GM23338 (cell line): ENCODE results near the gene COL4A1. TPM values are rescaled to one million over a fixed set of nuclear protein-coding genes. Genes with fewer than 3 reads are reported as not detected.

Experiments used
- ATAC-seq: fragments of 200-7000 bp; cut with Tn5 transposase; 3 replicates; pipeline ENCODE4 v1.9.1; 2020
- DNase-seq: peaks from one replicate; pipeline ENCODE4 v3.0.0-alpha.2; 2015; ENCODE audit warnings: low spot score
- H2AFZ ChIP-seq: fragments of 200-600 bp; sonication (generic); 2 replicates; pipeline ENCODE4 v1.8.0; 2016; ENCODE audit warnings: antibody characterized with exemption, mild to moderate bottlenecking, moderate library complexity
- H3F3A ChIP-seq: fragments of 200-600 bp; sonication (generic); replicated peaks from 2 replicates; pipeline ENCODE4 v1.8.0; 2017; ENCODE audit warnings: antibody characterized with exemption, mixed run types, low read depth
- H3K27ac ChIP-seq: fragments of 200-600 bp; sonication (generic); 2 replicates; pipeline ENCODE4 v1.6.1; 2016; ENCODE audit warnings: low read depth
- H3K27me3 ChIP-seq: fragments of 200-600 bp; sonication (generic); 2 replicates; pipeline ENCODE4 v1.8.0; 2016; ENCODE audit warnings: mild to moderate bottlenecking, mixed run types, moderate library complexity; ENCODE audit not compliant: insufficient read depth
- H3K36me3 ChIP-seq: fragments of 200-600 bp; sonication (generic); 2 replicates; pipeline ENCODE4 v1.8.0; 2016; ENCODE audit warnings: mild to moderate bottlenecking; ENCODE audit not compliant: insufficient read depth
- H3K4me1 ChIP-seq: fragments of 200-600 bp; sonication (generic); 2 replicates; pipeline ENCODE4 v1.8.0; 2016; ENCODE audit warnings: mild to moderate bottlenecking, moderate library complexity; ENCODE audit not compliant: insufficient read depth
- H3K4me2 ChIP-seq: fragments of 200-600 bp; sonication (generic); 2 replicates; pipeline ENCODE4 v1.7.1; 2017; ENCODE audit warnings: mixed run types
- H3K4me3 ChIP-seq: fragments of 200-600 bp; sonication (generic); 2 replicates; pipeline ENCODE4 v1.6.1; 2016; ENCODE audit warnings: mixed run types
- H3K79me2 ChIP-seq: fragments of 200-600 bp; sonication (generic); replicated peaks from 2 replicates; pipeline ENCODE4 v1.8.0; 2017; ENCODE audit warnings: mild to moderate bottlenecking; ENCODE audit not compliant: insufficient read depth
- H3K9me2 ChIP-seq: fragments of 200-600 bp; sonication (generic); 2 replicates; pipeline ENCODE4 v1.8.0; 2017; ENCODE audit not compliant: insufficient read depth
- H4K20me1 ChIP-seq: fragments of 200-600 bp; sonication (generic); replicated peaks from 2 replicates; pipeline ENCODE4 v1.8.0; 2017; ENCODE audit warnings: mild to moderate bottlenecking; ENCODE audit not compliant: insufficient read depth
- H3K27ac Mint-ChIP-seq: 2 replicates; pipeline ENCODE4 v1.8.0; 2020; ENCODE audit warnings: inconsistent platforms, mild to moderate bottlenecking, moderate library complexity, mixed read lengths
- H3K27me3 Mint-ChIP-seq: 3 replicates; pipeline ENCODE4 v1.8.0; 2022; ENCODE audit warnings: low read depth, mild to moderate bottlenecking, moderate library complexity, mixed read lengths, inconsistent platforms; ENCODE audit not compliant: insufficient read depth, poor library complexity
- H3K36me3 Mint-ChIP-seq: 3 replicates; pipeline ENCODE4 v1.8.0; 2021; ENCODE audit warnings: low read depth, mild to moderate bottlenecking, inconsistent platforms, moderate library complexity, mixed read lengths
- H3K4me1 Mint-ChIP-seq: 3 replicates; pipeline ENCODE4 v1.8.0; 2020; ENCODE audit warnings: mild to moderate bottlenecking, inconsistent platforms, mixed read lengths
- H3K4me3 Mint-ChIP-seq: 3 replicates; pipeline ENCODE4 v1.8.0; 2021; ENCODE audit warnings: moderate library complexity, mild to moderate bottlenecking, inconsistent platforms, mixed read lengths
- H3K9me3 Mint-ChIP-seq: 3 replicates; pipeline ENCODE4 v1.8.0; 2020; ENCODE audit warnings: moderate library complexity, mild to moderate bottlenecking, inconsistent platforms, mixed read lengths
- CREB1 ChIP-seq: fragments of 250-450 bp; sonication (Bioruptor Pico); IDR thresholded peaks from 2 replicates; pipeline ENCODE4 v1.5.0; 2020; ENCODE audit warnings: low read depth, mild to moderate bottlenecking, moderate library complexity
- EZH2 ChIP-seq: fragments of 200-600 bp; sonication (generic); IDR thresholded peaks from one replicate; pipeline ENCODE4 v1.8.0; 2017; ENCODE audit warnings: antibody characterized with exemption, mild to moderate bottlenecking, low read depth; ENCODE audit not compliant: unreplicated experiment
- EZH2phosphoT487 ChIP-seq: fragments of 200-600 bp; sonication (generic); IDR thresholded peaks from one replicate; pipeline ENCODE4 v1.8.1; 2018; ENCODE audit warnings: antibody characterized with exemption; ENCODE audit not compliant: unreplicated experiment
- JUNB ChIP-seq: IDR thresholded peaks from one replicate; pipeline ENCODE4 v1.6.1; 2016; ENCODE audit warnings: antibody characterized with exemption; ENCODE audit not compliant: unreplicated experiment
- STAT1 ChIP-seq: IDR thresholded peaks from one replicate; pipeline ENCODE4 v1.6.1; 2016; ENCODE audit warnings: antibody characterized with exemption; ENCODE audit not compliant: unreplicated experiment
- ZNF114 ChIP-seq: fragments of 250-450 bp; sonication (Bioruptor Pico); IDR thresholded peaks from 2 replicates; pipeline ENCODE4 v1.5.0; 2020; ENCODE audit warnings: mild to moderate bottlenecking, moderate library complexity
- ZNF331 ChIP-seq: fragments of 250-450 bp; sonication (Bioruptor Pico); IDR thresholded peaks from 2 replicates; pipeline ENCODE4 v1.5.0; 2020; ENCODE audit warnings: low read depth, mild to moderate bottlenecking, moderate library complexity
- polyA plus RNA-seq: library from polyadenylated mRNA; unstranded; fragments of >200 nt; fragmentation: Nextera tagmentation; extraction: Ambion mirVana; gene quantifications from 2 replicates; pipeline ENCODE4 v1.2.1, GENCODE V29; 2016
- total RNA-seq: library from RNA; depleted of rRNA; stranded (reverse); fragments of >200 nt; shearing (Covaris generic); gene quantifications from 2 replicates; pipeline ENCODE4 v1.2.3, GENCODE V29; 2014
- TF ChIP-seq, protein P1 (sequence below): IDR thresholded peaks from one replicate; pipeline ENCODE4 v1.6.1; 2018; ENCODE audit warnings: antibody characterized with exemption; ENCODE audit not compliant: unreplicated experiment
- TF ChIP-seq, protein P2 (sequence below), 2 experiments: fragments of 200-600 bp in 1 of 2; sonication (generic) in 1 of 2; conservative IDR thresholded peaks; 2 replicates each; pipeline versions ENCODE4 v1.5.1 to v1.6.1; 2016 to 2017; ENCODE audit warnings: antibody characterized with exemption in 2 of 2, low read depth in 2 of 2, mild to moderate bottlenecking in 2 of 2, moderate library complexity in 1 of 2
- TF ChIP-seq, protein P3 (sequence below): fragments of 250-450 bp; sonication (Bioruptor Pico); IDR thresholded peaks from 2 replicates; pipeline ENCODE4 v1.5.0; 2020; ENCODE audit warnings: mild to moderate bottlenecking, moderate library complexity
- TF ChIP-seq, protein P4 (sequence below): IDR thresholded peaks from 2 replicates; pipeline ENCODE4 v1.6.1; 2016; ENCODE audit warnings: antibody characterized with exemption

COL4A1 gene
- total and polyA plus RNA-seq, 2 experiments from 2014 or later, result 39.1 to 110 TPM

DNA sequence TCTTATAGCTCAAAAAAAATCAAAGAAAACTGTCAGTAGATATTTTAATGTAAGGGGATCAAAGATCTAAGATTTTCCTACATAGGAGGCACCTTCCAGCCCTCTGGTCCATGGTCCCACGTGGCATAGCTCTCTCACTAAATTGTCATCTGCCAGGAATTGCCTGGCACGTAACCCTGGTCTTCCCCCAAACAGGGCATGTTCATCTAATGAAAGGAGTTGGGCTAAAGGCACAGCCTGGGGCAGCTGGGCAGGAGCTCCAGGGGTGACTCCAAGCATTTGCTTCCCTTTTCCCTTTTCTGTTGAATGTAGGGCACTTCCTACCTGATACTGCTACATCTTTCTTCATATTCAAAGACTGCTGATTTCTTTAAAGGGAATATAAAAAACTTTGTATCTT, 148.7 kb downstream of the COL4A1 start (continued):
- TF ChIP-seq, protein P1, sequence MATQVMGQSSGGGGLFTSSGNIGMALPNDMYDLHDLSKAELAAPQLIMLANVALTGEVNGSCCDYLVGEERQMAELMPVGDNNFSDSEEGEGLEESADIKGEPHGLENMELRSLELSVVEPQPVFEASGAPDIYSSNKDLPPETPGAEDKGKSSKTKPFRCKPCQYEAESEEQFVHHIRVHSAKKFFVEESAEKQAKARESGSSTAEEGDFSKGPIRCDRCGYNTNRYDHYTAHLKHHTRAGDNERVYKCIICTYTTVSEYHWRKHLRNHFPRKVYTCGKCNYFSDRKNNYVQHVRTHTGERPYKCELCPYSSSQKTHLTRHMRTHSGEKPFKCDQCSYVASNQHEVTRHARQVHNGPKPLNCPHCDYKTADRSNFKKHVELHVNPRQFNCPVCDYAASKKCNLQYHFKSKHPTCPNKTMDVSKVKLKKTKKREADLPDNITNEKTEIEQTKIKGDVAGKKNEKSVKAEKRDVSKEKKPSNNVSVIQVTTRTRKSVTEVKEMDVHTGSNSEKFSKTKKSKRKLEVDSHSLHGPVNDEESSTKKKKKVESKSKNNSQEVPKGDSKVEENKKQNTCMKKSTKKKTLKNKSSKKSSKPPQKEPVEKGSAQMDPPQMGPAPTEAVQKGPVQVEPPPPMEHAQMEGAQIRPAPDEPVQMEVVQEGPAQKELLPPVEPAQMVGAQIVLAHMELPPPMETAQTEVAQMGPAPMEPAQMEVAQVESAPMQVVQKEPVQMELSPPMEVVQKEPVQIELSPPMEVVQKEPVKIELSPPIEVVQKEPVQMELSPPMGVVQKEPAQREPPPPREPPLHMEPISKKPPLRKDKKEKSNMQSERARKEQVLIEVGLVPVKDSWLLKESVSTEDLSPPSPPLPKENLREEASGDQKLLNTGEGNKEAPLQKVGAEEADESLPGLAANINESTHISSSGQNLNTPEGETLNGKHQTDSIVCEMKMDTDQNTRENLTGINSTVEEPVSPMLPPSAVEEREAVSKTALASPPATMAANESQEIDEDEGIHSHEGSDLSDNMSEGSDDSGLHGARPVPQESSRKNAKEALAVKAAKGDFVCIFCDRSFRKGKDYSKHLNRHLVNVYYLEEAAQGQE, result no peak
- TF ChIP-seq EZH2phosphoT487 (no peak), JUNB (no peak), ZNF331 (CRISPR knock-in tag) (no peak)
- TF ChIP-seq, protein P2, sequence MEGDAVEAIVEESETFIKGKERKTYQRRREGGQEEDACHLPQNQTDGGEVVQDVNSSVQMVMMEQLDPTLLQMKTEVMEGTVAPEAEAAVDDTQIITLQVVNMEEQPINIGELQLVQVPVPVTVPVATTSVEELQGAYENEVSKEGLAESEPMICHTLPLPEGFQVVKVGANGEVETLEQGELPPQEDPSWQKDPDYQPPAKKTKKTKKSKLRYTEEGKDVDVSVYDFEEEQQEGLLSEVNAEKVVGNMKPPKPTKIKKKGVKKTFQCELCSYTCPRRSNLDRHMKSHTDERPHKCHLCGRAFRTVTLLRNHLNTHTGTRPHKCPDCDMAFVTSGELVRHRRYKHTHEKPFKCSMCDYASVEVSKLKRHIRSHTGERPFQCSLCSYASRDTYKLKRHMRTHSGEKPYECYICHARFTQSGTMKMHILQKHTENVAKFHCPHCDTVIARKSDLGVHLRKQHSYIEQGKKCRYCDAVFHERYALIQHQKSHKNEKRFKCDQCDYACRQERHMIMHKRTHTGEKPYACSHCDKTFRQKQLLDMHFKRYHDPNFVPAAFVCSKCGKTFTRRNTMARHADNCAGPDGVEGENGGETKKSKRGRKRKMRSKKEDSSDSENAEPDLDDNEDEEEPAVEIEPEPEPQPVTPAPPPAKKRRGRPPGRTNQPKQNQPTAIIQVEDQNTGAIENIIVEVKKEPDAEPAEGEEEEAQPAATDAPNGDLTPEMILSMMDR (conservative IDR thresholded peaks at IDR 0.05; ENCODE audit: low read depth in 2 of 2), result no peak

DNA sequence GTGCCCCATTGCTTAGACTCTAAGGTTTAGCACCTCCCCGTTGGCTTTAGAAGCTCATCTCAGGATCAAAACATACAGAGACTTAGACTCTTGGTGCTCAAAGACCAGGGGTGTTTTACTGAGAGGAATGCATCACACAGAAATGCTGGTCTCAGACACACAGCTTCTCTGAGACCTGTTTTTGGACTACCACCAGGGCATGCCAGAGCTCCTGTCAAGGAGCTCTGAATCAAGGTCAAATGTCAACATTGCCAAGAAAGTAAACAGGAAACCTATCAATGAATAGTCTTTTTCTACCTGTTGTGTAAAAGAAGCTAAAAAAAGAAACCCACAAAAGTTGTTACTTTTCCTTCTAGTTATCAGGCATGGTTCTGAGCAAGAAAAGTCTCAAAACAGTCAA, 149.2 kb downstream of the COL4A1 start:
- no peaks in the 10 kb centered on the region for H3K4me1 ChIP-seq
- DNase-seq (no peak), ATAC-seq (no peak)
- no peak overlapping the region for H3K4me3 Mint-ChIP-seq
- H3K4me1 Mint-ChIP-seq, result peaks cover 8% of the 10 kb centered on the region
- peaks cover 28% of the 10 kb centered on the region for H3K36me3 Mint-ChIP-seq
- no peak overlapping the region for H3K27ac Mint-ChIP-seq
- peaks cover 2% of the 10 kb centered on the region for H3K27me3 Mint-ChIP-seq
- H3K27me3 ChIP-seq, result no peaks in the 10 kb centered on the region
- H3K9me2 ChIP-seq, result no peaks in the 10 kb centered on the region
- no peak overlapping the region for H2AFZ ChIP-seq
- no peaks in the 10 kb centered on the region for H3K79me2 ChIP-seq
- no peaks in the 10 kb centered on the region for H3F3A ChIP-seq
- no peaks in the 10 kb centered on the region for H3K9me3 Mint-ChIP-seq
- H3K4me2 ChIP-seq, result no peak overlapping the region
- H4K20me1 ChIP-seq, result no peaks in the 10 kb centered on the region
- peaks cover 26% of the 10 kb centered on the region; the same call in 1 of the 2 replicates for H3K36me3 ChIP-seq
- no peak overlapping the region for H3K27ac ChIP-seq
- H3K4me3 ChIP-seq, result no peak overlapping the region
- TF ChIP-seq, protein P2 (conservative IDR thresholded peaks at IDR 0.05; ENCODE audit: low read depth in 2 of 2), result no peak
- TF ChIP-seq, protein P3, sequence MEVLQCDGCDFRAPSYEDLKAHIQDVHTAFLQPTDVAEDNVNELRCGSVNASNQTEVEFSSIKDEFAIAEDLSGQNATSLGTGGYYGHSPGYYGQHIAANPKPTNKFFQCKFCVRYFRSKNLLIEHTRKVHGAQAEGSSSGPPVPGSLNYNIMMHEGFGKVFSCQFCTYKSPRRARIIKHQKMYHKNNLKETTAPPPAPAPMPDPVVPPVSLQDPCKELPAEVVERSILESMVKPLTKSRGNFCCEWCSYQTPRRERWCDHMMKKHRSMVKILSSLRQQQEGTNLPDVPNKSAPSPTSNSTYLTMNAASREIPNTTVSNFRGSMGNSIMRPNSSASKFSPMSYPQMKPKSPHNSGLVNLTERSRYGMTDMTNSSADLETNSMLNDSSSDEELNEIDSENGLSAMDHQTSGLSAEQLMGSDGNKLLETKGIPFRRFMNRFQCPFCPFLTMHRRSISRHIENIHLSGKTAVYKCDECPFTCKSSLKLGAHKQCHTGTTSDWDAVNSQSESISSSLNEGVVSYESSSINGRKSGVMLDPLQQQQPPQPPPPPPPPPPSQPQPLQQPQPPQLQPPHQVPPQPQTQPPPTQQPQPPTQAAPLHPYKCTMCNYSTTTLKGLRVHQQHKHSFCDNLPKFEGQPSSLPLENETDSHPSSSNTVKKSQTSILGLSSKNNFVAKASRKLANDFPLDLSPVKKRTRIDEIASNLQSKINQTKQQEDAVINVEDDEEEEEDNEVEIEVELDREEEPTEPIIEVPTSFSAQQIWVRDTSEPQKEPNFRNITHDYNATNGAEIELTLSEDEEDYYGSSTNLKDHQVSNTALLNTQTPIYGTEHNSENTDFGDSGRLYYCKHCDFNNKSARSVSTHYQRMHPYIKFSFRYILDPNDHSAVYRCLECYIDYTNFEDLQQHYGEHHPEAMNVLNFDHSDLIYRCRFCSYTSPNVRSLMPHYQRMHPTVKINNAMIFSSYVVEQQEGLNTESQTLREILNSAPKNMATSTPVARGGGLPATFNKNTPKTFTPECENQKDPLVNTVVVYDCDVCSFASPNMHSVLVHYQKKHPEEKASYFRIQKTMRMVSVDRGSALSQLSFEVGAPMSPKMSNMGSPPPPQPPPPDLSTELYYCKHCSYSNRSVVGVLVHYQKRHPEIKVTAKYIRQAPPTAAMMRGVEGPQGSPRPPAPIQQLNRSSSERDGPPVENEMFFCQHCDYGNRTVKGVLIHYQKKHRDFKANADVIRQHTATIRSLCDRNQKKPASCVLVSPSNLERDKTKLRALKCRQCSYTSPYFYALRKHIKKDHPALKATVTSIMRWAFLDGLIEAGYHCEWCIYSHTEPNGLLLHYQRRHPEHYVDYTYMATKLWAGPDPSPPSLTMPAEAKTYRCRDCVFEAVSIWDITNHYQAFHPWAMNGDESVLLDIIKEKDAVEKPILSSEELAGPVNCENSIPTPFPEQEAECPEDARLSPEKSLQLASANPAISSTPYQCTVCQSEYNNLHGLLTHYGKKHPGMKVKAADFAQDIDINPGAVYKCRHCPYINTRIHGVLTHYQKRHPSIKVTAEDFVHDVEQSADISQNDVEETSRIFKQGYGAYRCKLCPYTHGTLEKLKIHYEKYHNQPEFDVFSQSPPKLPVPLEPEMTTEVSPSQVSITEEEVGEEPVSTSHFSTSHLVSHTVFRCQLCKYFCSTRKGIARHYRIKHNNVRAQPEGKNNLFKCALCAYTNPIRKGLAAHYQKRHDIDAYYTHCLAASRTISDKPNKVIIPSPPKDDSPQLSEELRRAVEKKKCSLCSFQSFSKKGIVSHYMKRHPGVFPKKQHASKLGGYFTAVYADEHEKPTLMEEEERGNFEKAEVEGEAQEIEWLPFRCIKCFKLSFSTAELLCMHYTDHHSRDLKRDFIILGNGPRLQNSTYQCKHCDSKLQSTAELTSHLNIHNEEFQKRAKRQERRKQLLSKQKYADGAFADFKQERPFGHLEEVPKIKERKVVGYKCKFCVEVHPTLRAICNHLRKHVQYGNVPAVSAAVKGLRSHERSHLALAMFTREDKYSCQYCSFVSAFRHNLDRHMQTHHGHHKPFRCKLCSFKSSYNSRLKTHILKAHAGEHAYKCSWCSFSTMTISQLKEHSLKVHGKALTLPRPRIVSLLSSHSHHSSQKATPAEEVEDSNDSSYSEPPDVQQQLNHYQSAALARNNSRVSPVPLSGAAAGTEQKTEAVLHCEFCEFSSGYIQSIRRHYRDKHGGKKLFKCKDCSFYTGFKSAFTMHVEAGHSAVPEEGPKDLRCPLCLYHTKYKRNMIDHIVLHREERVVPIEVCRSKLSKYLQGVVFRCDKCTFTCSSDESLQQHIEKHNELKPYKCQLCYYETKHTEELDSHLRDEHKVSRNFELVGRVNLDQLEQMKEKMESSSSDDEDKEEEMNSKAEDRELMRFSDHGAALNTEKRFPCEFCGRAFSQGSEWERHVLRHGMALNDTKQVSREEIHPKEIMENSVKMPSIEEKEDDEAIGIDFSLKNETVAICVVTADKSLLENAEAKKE, result no peak
- no peak for TF ChIP-seq EZH2
- TF ChIP-seq, protein P4, sequence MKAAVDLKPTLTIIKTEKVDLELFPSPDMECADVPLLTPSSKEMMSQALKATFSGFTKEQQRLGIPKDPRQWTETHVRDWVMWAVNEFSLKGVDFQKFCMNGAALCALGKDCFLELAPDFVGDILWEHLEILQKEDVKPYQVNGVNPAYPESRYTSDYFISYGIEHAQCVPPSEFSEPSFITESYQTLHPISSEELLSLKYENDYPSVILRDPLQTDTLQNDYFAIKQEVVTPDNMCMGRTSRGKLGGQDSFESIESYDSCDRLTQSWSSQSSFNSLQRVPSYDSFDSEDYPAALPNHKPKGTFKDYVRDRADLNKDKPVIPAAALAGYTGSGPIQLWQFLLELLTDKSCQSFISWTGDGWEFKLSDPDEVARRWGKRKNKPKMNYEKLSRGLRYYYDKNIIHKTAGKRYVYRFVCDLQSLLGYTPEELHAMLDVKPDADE, result no peak
- no peak for TF ChIP-seq CREB1
- TF ChIP-seq STAT1, result no peak
- TF ChIP-seq ZNF114 (CRISPR knock-in tag), result no peak
